GM18519 (cell line): ENCODE measurements around the gene EBP.
A peak's percentile ranks its signal among the peaks of the same experiment; 100 is the strongest.

Experiments
- ATAC-seq: cut with Tn5 transposase; IDR thresholded peaks from one replicate; pipeline ENCODE4 v1.9.1; 2021; ENCODE audit warnings: mild to moderate bottlenecking, moderate library complexity; ENCODE audit not compliant: unreplicated experiment, low FRiP score

EBP gene

GRCh38 chrX:48521353-48522243 lies at the start of gene EBP:
EBP (plus strand) TSS chrX:48521808; CDS start chrX:48523772, 1,964 bp downstream.
- ATAC-seq = peak; percentile 88

DNA sequence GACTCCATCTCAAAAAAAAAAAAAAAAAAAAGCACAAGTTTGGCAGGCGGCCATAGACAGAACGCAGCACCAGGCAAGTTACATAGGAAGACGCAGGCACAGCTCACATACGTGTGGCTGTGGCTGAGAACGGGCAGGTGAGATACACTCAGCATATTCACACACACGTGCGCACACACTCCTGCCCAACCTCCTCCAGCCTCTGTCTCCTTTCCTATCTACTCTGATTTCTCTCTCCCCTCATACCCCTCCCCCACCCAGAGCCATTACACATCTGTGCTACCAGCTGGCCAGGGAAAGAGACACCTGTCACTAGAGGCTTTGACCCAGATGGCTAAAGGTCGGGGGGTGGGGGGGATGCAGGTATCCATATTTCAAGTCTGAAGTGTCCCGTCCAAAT lies 49.4 kb upstream of the EBP start:
- no peak for ATAC-seq

GRCh38 chrX:48472851-48473703 lies 48.5 kb upstream of the EBP start:
- ATAC-seq = no peak

GRCh38 chrX:48473704-48473990 lies 48.0 kb upstream of the EBP start:
- no peak for ATAC-seq

DNA sequence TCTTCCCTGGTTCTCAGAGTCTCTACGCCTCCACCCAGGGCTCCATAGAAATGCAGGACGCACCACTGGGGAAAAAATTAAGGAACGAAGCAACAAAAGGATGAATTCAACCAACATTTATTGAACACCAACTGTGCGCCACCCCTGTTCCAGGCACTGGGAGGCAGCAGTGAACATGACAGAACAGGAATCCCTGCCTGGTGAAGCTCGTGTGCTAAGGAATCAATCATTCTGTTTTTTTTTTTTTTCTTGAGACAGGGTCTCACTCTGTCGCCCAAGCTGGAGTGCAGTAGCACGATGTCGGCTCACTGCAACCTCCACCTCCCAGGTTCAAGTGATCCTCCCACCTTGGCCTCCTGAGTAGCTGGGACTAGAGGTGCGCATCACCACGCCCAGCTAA lies 47.5 kb upstream of the EBP start:
- no peak for ATAC-seq

DNA sequence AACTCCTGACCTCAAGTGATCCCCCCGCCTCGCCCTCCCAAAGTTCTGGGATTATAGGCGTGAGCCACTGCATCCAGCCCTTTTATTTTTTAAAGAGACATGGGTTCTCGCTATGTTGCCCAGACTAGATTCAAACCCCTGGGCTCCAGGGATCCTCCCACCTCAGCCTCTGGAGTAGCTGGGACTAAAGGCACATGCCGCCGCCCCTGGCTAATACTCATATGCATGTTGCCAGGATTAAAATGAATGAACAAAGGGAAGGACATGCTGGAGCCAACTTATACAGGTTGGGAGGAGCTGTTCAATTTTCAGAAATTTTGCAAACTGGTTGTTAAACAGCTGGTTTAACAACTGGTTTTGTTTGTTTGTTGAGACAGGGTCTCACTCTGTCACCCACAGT lies 47.0 kb upstream of the EBP start:
- ATAC-seq = no peak

GRCh38 chrX:48475296-48475695 lies 46.3 kb upstream of the EBP start:
- ATAC-seq = no peak

DNA sequence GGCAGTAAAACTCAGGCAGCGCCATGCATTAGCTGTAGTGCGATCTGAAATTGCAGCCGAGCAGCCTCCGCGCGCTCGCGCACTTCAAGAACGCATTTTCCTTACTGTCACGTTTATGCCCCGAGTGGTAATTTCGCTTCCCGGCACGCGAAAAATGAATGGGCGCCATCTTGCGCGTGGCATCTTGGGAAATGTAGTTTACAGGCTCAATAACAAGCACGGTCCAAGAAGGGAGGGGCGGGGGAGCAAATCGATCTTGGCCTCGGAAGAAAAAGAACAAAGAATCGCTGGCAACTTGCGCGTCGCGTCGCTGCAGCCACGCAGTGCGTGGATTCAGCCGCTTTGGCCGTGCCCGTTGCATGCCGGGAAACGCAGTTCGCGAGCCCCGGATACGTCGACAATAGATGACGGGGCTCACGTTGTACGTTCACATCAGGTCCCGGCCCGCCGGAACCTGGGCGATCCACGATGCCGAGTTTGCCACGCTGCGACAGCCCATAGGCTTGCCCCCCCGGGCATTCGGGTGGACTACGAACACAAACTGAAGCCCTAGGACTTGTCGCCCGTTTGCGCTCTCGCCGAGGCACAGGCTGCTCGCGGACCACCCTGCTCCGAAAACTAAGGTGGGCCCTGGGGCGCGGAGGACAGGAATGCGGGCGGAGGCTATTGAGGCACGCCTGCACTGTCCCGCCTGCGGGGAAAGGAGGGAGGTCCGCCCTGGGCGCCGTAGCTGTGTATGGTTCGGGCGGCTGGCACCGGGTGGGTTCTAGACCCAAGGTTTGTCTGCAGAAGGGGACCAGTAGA lies 45.6 kb upstream of the EBP start, which contains the start of gene FTSJ1:
Gene FTSJ1 (plus strand): TSS at position 426 of the 804 bp plus-strand sequence. CDS start 1,849 bp downstream, outside the sequence.
- peak; percentile 86 for ATAC-seq

DNA sequence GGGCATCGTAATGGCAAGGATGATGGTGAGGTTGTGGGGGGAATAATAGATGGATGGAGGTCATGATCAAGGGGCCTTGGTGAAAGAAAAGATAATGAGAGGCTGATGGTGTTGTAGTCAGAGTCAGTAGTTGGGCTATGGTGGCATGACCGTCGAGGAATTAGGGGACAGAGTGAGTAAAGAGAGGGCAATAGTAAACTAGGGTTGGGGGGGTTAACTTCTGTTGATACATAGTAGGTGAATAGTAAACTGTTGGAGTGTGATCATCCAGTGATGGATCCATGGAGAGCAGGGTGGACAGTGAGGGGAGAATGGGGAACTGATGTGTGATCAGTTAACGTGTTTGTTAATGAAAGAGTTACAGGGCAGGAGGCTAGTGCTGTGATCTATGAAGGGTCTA lies 44.7 kb upstream of the EBP start:
- no peak for ATAC-seq

DNA sequence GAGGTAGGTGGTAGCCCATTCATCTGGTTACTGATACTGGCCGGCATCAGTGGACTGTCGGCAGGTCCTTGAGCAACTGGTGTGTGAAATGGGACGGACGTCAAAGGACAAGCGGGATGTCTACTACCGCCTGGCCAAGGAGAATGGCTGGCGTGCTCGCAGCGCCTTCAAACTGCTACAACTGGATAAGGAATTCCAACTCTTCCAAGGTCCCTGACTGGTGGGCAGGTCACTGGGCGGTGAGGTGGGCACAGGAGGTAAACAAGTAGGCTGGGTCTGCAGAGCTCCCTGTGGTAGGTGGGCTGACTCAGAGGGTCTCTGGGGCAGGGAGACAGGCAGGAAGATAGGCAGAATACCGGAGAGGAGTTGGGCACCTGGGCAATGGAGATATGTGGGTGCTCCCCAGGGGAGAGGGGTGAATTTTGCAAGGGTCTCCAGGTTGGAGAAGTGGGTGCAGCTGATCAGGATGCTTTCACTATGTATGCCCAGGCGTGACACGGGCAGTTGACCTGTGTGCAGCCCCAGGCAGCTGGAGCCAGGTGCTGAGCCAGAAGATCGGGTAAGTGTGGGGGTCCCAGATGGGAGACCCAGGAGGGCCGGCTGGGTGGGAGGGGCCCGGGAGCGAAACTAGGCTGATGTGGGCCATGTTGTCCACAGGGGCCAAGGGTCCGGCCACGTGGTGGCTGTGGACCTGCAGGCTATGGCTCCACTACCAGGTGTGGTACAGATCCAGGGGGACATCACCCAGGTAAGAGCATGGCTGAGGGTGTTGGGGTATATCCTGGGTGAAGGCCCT lies 43.5 kb upstream of the EBP start:
- no peak for ATAC-seq

GRCh38 chrX:48478806-48479205 lies 42.8 kb upstream of the EBP start:
- no peak for ATAC-seq

- no peak for ATAC-seq
Observed at GRCh38 chrX:48480142-48480541, 41.5 kb upstream of the EBP start.

DNA sequence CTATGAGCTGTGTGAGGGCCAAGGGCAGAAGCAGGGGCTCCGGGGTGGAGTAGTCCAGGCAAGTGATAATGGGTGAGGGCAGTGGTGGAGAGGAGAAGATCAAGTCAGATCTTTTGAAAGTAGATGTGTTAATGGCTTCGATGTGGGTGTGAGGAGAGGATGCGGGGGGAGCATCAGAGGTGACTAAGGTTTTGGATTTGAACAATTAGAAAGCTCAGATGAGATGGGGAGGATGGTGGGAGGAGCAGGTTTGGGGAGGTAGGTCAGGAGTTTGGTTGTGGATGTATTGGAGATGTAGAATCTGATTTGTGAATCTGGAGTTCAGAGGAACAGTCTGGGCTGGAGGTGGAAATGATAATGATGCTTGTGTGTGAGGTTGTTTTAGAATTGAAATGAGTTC lies 41.0 kb upstream of the EBP start:
- no peak for ATAC-seq

- ATAC-seq = no peak
Observed at GRCh38 chrX:48482526-48482925, 39.1 kb upstream of the EBP start.

DNA sequence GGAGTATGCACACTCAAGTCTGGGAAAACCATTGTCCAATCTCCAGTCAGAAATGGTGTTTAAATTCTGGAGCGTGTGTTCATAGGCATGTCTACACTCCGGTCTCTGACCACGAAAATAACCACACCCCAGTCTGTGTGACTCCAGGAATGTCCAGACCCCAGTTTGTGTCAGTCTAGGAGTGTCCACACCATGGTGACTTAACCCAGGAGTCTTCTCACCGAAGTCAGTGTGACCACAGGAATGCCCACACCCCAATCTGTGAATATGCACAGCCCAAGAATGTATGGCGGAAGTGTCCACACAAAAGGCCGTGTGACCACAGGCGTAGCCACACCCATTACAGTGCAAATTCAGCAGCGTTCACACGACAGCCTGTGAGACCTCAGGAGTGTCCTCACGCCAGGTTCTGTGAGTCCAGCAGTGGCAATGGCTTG lies 34.2 kb upstream of the EBP start:
- no peak for ATAC-seq

DNA sequence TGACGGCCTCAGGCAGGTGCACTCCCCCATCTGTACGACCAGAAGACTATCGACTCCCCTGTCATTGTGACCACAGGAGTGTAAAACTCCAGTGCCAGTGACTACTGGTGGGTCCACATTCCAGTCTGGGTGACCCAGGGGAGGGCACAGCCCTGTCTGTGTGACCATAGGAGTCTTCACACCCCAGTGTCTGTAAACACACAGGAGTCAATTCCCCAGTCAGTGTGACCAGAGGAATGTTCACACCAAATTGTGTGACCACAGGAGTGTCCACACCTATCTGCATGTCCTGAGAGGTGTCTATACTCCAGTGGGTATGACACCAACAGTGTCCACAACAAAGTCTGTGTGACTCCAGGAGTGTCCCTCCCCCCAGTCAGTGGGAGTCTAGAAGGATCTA lies 33.6 kb upstream of the EBP start:
- no peak for ATAC-seq

- ATAC-seq = no peak
Observed at GRCh38 chrX:48489296-48489695, 32.3 kb upstream of the EBP start.

GRCh38 chrX:48489892-48490291 lies 31.7 kb upstream of the EBP start:
- ATAC-seq = no peak

DNA sequence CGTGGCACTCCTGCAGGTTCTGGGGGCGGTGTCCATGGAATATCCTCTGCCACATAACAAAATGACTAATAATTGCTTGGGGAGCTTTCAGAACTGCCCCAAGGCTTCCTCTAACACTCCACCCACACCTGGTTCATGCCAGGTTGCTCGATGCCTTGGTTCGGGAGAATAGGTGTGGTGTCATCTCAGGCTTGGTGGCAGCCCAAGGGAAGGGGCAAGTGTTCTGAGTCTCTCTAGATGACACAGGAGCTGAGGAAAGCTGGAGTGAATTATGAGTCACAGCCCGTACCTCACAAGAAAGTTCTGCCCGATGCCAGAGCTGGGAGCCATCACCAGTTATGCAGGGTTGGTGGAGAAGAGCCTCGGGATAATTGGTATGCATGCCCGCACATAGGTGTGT lies 30.9 kb upstream of the EBP start:
- ATAC-seq = no peak

DNA sequence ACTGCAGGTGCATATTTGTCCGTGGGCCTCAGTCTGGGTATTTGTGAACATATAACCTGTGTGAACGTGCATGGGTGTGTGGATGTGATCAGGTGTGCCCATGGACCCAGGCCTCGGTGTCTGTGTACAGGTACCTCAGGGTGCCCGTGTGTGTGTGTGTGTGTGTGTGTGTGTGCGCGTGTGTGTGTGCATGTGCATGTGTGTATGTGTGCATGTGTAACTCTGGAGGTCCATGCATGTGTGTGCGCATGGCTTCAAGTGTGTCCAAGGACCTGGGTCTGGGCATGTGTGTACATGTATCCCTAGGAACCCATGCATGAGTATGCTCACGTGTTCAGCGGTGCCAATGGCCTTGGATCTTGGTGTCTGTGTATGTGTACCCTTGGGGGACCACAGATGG lies 29.8 kb upstream of the EBP start:
- no peak for ATAC-seq
